ENCODE measurements around the gene OR5H14.

Gene OR5H14

DNA sequence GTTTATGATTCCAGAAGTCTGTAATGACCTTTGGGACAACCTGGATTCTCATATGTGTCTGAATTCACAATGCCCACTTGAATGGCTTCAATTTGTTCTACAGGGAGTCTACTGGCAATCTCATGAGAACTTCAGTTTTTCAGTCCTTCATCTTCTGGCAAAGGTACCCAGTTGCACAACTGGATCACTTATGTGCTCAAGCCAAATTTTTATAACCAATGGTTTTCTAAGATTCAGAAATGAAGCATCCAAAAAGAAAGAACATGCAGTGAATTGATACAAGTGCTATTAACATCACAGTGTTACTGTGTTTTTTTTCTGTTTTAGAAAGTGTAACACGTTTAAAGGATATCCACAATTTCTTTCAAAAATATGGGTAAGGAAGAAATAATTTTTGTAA, at the start of gene OR5H14:
OR5H14 (plus strand) TSS at position 301 of the 400 bp plus-strand sequence. CDS start 1,907 bp downstream, outside the sequence.
- no peaks in the 10 kb centered on the region for H3K9me3 ChIP-seq (ENCODE audit: insufficient read depth, low read length, severe bottlenecking)
- DNase-seq: no peak

DNA sequence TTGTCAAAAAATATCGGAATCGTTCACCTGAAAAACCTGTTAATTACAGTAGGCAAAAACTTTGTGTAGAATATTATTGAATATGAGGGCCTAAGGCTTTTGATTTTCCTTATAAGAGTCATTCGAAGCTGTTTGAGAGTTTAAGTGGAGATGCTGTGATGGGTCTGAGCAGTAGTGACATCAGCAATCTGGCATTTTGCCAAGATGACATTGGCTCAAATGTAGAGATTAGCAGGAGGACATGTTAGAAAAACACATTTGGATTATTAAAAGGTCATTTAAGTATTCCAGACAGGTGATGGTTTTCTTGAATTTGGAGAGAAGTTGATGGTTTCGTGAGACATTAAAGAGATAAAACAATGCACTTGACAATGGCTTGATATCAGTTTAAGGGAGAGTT, 47.4 kb upstream of the OR5H14 start:
- no peaks in the 10 kb centered on the region for H3K36me3 ChIP-seq (ENCODE audit: insufficient read depth, low read length)
- TF ChIP-seq, protein P1, sequence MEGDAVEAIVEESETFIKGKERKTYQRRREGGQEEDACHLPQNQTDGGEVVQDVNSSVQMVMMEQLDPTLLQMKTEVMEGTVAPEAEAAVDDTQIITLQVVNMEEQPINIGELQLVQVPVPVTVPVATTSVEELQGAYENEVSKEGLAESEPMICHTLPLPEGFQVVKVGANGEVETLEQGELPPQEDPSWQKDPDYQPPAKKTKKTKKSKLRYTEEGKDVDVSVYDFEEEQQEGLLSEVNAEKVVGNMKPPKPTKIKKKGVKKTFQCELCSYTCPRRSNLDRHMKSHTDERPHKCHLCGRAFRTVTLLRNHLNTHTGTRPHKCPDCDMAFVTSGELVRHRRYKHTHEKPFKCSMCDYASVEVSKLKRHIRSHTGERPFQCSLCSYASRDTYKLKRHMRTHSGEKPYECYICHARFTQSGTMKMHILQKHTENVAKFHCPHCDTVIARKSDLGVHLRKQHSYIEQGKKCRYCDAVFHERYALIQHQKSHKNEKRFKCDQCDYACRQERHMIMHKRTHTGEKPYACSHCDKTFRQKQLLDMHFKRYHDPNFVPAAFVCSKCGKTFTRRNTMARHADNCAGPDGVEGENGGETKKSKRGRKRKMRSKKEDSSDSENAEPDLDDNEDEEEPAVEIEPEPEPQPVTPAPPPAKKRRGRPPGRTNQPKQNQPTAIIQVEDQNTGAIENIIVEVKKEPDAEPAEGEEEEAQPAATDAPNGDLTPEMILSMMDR (IDR thresholded peaks at IDR 0.05; ENCODE audit: borderline replicate concordance, extremely low read depth, low read length, poor library complexity, severe bottlenecking): no peak
- TF ChIP-seq EZH2 (IDR thresholded peaks at IDR 0.05; ENCODE audit: borderline replicate concordance, low read depth, low read length, severe bottlenecking): no peak
- no peaks in the 10 kb centered on the region for H3K4me1 ChIP-seq (ENCODE audit: insufficient read depth, low read length)
- no peak overlapping the region for H3K4me2 ChIP-seq (ENCODE audit: insufficient read depth, low read length)
- no peak overlapping the region for H3K27ac ChIP-seq (ENCODE audit: low read length)
- ATAC-seq (ENCODE audit: insufficient read depth, low read depth) (no peak), DNase-seq (no peak)
- H3K9ac ChIP-seq (ENCODE audit: low read depth, low read length): no peak overlapping the region
- H4K20me1 ChIP-seq (ENCODE audit: insufficient read depth, low read length): no peaks in the 10 kb centered on the region
- no peak overlapping the region for H2AFZ ChIP-seq (ENCODE audit: low read depth, low read length)
- H3K79me2 ChIP-seq (ENCODE audit: insufficient read depth, low read length): no peaks in the 10 kb centered on the region
- H3K9me3 ChIP-seq (ENCODE audit: insufficient read depth, low read length, severe bottlenecking): no peaks in the 10 kb centered on the region
- H3K4me3 ChIP-seq (ENCODE audit: low read depth in 1 of 2, low read length in 2 of 2): no peak overlapping the region
- no peaks in the 10 kb centered on the region for H3K27me3 ChIP-seq (ENCODE audit: insufficient read depth, low read length, poor library complexity)

More for the DNA sequence above, at the start of gene OR5H14:
- H3K9ac ChIP-seq (ENCODE audit: low read depth, low read length): no peak within 1 kb of the TSS
- no peak within 1 kb of the TSS for H3K4me2 ChIP-seq (ENCODE audit: insufficient read depth, low read length)
- no peak within 1 kb of the TSS for H2AFZ ChIP-seq (ENCODE audit: low read depth, low read length)
- H3K4me3 ChIP-seq (ENCODE audit: low read depth in 1 of 2, low read length in 2 of 2): no peak within 1 kb of the TSS
- no peak within 1 kb of the TSS for H3K27ac ChIP-seq (ENCODE audit: low read length)
- no peaks in the 10 kb centered on the region for H3K79me2 ChIP-seq (ENCODE audit: insufficient read depth, low read length)
- TF ChIP-seq, protein P1 (IDR thresholded peaks at IDR 0.05; ENCODE audit: borderline replicate concordance, extremely low read depth, low read length, poor library complexity, severe bottlenecking): no peak
- no peak for TF ChIP-seq EZH2 (IDR thresholded peaks at IDR 0.05; ENCODE audit: borderline replicate concordance, low read depth, low read length, severe bottlenecking)
- ATAC-seq (ENCODE audit: insufficient read depth, low read depth): no peak
- H3K36me3 ChIP-seq (ENCODE audit: insufficient read depth, low read length): no peaks in the 10 kb centered on the region
- no peaks in the 10 kb centered on the region for H4K20me1 ChIP-seq (ENCODE audit: insufficient read depth, low read length)
- H3K27me3 ChIP-seq (ENCODE audit: insufficient read depth, low read length, poor library complexity): no peaks in the 10 kb centered on the region
- H3K4me1 ChIP-seq (ENCODE audit: insufficient read depth, low read length): no peaks in the 10 kb centered on the region

DNA sequence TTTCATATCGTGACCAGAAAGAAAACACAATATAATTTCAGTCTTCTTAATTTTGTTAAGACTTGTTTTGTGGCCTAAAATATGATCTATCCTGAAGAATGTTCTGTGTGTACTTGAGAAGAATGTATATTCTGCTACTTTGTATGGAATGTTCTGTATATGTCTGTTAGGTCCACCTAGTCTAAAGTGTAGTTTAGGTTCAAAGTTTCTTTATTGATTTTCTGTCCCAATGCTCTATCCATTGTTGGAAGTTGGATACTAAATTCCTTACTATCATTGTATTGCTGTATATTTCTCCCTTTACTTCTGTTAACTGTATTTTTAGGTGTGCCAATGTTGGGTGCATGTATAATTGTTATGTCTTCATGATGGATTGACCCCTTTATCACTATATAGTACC, 39.1 kb upstream of the OR5H14 start:
- H3K4me2 ChIP-seq (ENCODE audit: insufficient read depth, low read length): no peak overlapping the region
- no peak overlapping the region for H2AFZ ChIP-seq (ENCODE audit: low read depth, low read length)
- ATAC-seq (ENCODE audit: insufficient read depth, low read depth): no peak
- H3K79me2 ChIP-seq (ENCODE audit: insufficient read depth, low read length): no peaks in the 10 kb centered on the region
- no peak overlapping the region for H3K27ac ChIP-seq (ENCODE audit: low read length)
- H4K20me1 ChIP-seq (ENCODE audit: insufficient read depth, low read length): no peaks in the 10 kb centered on the region
- no peak for DNase-seq
- no peak overlapping the region for H3K4me3 ChIP-seq (ENCODE audit: low read depth in 1 of 2, low read length in 2 of 2)
- no peaks in the 10 kb centered on the region for H3K27me3 ChIP-seq (ENCODE audit: insufficient read depth, low read length, poor library complexity)
- H3K9me3 ChIP-seq (ENCODE audit: insufficient read depth, low read length, severe bottlenecking): no peaks in the 10 kb centered on the region
- TF ChIP-seq EZH2 (IDR thresholded peaks at IDR 0.05; ENCODE audit: borderline replicate concordance, low read depth, low read length, severe bottlenecking): no peak
- TF ChIP-seq, protein P1 (IDR thresholded peaks at IDR 0.05; ENCODE audit: borderline replicate concordance, extremely low read depth, low read length, poor library complexity, severe bottlenecking): no peak
- no peaks in the 10 kb centered on the region for H3K36me3 ChIP-seq (ENCODE audit: insufficient read depth, low read length)
- H3K4me1 ChIP-seq (ENCODE audit: insufficient read depth, low read length): no peaks in the 10 kb centered on the region
- H3K9ac ChIP-seq (ENCODE audit: low read depth, low read length): no peak overlapping the region
